GM21723 (cell line): Measurements from ENCODE around the gene PARD3B.
A peak's percentile ranks its signal among the peaks of the same experiment; 100 is the strongest.

Experiments
- ATAC-seq: cut with Tn5 transposase; IDR thresholded peaks from one replicate; pipeline ENCODE4 v1.9.1; 2021; ENCODE audit warnings: mild to moderate bottlenecking, moderate library complexity; ENCODE audit not compliant: unreplicated experiment

The PARD3B gene

GRCh38 chr2:205658068-205658467, 1112.8 kb downstream of the PARD3B start:
- no peak for ATAC-seq

GRCh38 chr2:205658572-205658971, 1113.3 kb downstream of the PARD3B start:
- no peak for ATAC-seq

- no peak for ATAC-seq
Measured at GRCh38 chr2:205659922-205660321, 1114.6 kb downstream of the PARD3B start.

GRCh38 chr2:205660521-205661124, 1115.3 kb downstream of the PARD3B start:
- peak; percentile 84 for ATAC-seq

- ATAC-seq, result no peak
Measured at GRCh38 chr2:205661281-205661680, 1116.0 kb downstream of the PARD3B start.

GRCh38 chr2:205662206-205662965, 1117.1 kb downstream of the PARD3B start:
- no peak for ATAC-seq

- ATAC-seq, result no peak
Measured at GRCh38 chr2:205665791-205666190, 1120.5 kb downstream of the PARD3B start.
